Stimulated activated CD4-positive, alpha-beta T cell treated with anti-CD3 and anti-CD28 coated beads, Interleukin-2, amount 100 ng/mL, for 24 hours (primary cell): ENCODE results near the gene HSP90AA1.
A peak's percentile ranks its signal among the peaks of the same experiment; 100 is the strongest.
"Not testable (repeated sequence)": the region's sequence is repeated elsewhere in the genome, so short reads cannot be mapped to it uniquely, and the experiment has no call there.

Experiments
- DNase-seq, 2 donors: peaks; one replicate each; pipeline ENCODE4 v3.0.0-alpha.2; 2020

HSP90AA1 gene

GRCh38 chr14:102086972-102087761, at the start of gene HSP90AA1:
HSP90AA1 (minus strand) TSS chr14:102087044; CDS start chr14:102086378, 666 bp downstream.
- peak; percentile 95 to 97 for DNase-seq

DNA sequence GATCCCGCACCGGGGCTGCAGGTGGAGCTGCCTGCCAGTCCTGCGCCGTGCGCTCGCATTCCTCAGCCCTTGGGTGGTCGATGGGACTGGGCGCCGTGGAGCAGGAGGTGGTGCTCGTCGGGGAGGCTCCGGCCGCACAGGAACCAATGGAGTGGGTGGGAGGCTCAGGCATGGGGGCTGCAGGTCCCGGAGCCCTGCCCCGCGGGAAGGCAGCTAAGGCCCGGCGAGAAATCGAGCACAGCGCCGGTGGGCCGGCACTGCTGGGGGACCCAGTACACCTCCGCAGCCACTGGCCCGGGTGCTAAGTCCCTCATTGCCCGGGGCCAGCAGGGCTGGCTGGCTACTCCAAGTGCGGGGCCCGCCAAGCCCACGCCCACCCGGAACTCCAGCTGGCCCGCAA, 48.6 kb upstream of the HSP90AA1 start:
- DNase-seq = not testable (repeated sequence)

- not testable (repeated sequence) for DNase-seq
Measured at GRCh38 chr14:102134719-102135118, 47.9 kb upstream of the HSP90AA1 start.

GRCh38 chr14:102134021-102134420, 47.2 kb upstream of the HSP90AA1 start:
- DNase-seq = not testable (repeated sequence)

- DNase-seq = no peak
Measured at GRCh38 chr14:102131741-102132140, 44.9 kb upstream of the HSP90AA1 start.

GRCh38 chr14:102126807-102127455, 40.1 kb upstream of the HSP90AA1 start:
- no peak for DNase-seq

- DNase-seq = no peak
Measured at GRCh38 chr14:102125546-102125945, 38.7 kb upstream of the HSP90AA1 start.

DNA sequence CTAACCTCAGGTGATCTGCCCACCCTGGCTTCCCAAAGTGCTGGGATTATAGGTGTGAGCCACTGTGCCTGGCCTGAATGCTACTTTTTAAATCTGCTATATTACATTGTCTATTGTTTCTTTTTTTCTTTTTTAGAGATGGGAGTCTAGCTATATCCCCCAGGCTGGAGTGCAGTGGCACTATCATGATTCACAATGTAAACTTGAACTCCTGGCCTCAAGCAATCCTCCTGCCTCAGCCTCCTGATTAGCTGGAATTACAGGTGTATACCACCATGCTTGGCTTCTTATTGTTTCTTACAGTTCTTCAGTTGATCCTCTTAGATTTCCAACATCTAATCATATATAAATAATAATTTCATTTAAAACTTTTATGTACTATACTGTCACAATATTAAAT, 37.6 kb upstream of the HSP90AA1 start:
- DNase-seq = no peak

DNA sequence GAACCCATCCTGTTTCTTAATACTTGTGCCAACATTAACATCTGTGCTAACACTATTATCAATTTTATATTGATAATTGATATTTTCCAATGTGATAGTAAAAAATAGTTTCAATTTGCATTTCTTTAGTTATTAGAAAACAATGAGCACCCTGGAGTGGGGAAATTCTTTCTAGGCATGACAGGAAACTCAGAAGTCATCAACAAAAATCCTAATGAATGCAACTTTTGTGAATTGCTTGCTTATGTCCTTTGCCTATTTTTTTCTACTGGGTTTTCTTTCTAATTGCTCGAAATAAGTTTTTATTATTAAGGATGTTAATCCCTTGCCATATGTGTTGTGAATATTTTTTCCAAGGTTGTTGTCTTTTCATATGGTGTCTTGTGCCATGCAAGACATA, 34.7 kb upstream of the HSP90AA1 start:
- DNase-seq = no peak

GRCh38 chr14:102120888-102121287, 34.0 kb upstream of the HSP90AA1 start:
- no peak for DNase-seq

GRCh38 chr14:102117852-102118251, 31.0 kb upstream of the HSP90AA1 start:
- DNase-seq = no peak

DNA sequence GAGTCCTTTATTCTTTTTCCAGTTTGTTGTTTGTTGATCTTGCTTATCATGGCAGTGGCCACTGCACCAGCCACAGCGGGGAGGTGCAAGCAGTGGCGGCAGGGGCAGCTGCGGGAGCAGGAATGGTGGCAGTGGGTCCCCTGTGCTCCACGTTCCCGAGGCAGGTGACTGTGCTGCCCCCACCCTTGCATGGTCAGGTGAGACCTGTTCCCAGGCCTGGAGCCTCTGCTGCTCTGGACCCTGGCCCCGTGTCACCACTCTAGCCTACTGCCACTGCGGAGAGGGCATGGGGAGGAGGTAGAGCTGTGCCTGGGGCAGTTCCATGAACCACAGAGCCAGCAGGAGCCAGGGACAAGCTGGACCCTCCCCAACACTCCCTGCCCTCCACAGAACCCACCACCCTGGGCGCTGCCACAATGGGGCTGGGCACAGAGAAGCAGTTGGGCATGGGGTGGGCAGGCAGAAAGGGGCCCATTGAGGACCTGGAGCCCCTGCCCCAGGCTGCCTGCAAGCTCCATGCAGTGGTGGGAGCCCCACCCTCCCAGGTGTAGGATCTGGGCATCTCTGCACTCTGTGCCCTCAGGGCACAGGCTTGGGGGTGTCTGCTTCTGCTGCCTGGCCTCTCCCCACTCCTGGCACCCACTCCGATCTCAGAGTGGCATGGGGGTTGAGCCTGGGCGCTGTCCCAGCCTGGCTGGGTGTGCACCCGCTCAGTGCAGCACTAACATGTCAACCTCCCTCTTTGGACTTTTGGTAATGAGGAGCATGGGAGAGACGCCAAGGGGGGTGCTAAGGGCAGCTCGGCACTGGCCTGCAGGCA, 29.7 kb upstream of the HSP90AA1 start:
- no peak for DNase-seq

GRCh38 chr14:102111101-102111500, 24.3 kb upstream of the HSP90AA1 start:
- no peak for DNase-seq

GRCh38 chr14:102109332-102109731, 22.5 kb upstream of the HSP90AA1 start:
- DNase-seq = not testable (repeated sequence)

- no peak for DNase-seq
Measured at GRCh38 chr14:102105369-102105768, 18.5 kb upstream of the HSP90AA1 start.

DNA sequence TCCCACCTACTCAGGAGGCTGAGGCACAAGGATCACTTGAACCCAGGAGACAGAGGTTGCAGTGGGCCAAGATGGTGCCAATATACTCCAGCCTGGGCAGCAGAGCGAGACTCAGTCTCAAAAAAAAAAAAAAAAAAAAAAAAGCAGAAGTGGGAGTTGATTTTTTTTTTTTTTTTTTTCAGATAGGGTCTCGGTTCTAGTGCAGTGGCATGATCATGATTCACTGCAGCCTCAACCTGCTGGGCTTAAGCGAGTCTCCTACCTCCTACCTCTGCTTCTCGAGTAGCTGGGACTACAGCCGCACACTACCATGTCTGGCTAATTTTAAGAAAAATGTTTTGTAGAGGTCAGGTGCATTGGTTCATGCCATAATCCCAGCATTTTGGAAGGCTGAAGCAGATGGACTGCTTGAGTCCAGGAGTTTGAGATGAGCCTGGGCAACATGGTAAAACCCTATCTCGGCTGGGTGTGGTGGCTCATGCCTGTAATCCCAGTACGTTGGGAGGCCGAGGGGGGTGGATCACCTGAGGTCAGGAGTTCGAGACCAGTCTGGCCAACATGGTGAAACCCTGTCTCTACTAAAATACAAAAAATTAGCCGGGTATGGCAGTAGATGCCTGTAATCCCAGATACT, 16.3 kb upstream of the HSP90AA1 start:
- DNase-seq = no peak

- no peak for DNase-seq
Measured at GRCh38 chr14:102097441-102098135, 10.7 kb upstream of the HSP90AA1 start.

DNA sequence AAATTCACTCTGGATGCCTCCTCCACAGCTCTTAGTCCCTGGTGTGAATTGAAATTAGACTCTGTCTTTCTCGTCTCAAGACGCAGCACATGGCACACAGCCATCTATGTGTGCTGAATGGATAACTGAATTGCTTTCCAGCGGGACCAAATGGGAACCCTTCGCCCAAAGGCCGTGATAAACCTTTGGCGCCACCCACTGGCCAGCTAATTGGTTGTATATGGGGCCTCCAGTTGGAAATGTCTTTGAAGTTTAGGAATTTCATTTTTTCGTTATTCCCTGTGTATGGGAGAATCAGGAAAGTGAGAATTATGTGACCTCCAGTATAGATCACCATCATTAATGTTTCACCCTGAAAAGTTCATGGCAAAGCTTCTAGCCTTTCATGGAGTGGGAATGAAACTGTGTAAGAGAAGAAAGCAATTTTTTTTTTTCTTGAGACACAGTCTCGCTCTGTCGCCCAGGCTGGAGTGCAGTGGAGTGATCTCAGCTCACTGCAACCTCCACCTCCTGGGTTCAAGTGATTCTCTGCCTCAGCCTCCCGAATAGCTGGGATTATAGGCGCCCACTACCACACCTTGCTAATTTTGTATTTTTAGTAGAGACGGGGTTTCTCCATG, 9.8 kb upstream of the HSP90AA1 start:
- peak; percentile 80 for DNase-seq

DNA sequence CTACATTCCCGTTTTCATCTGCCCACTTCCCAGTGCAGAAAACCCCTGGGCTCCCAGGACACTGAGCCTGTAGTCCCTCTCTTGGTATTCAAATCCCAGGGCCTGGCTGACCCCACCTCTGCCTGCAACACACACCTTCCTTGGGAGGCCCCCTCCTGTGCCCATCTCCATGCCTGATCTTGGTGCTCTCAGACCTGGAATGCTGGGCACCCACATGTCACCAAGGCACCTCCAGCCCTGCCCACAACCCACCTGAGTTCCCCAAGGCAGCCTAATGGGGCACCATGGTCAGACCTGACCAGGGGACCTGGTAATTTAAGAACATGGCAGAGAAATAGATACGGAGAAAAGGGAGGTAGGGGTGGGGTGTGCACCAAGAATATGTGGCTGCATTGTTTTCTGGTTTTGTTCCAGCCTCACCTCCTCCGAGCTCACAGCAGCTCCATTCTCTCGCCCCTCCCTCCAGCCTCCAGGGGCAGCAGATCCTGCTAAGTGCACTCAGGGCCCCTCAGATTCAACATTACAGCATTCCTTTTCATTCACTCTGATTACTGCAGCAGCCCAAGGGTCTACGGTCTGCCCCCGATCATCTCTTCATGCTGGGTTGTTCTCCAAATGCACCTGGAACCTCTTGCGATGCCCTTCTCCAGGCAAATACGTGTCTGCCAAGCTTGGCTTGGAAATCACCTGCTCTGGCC, 9.2 kb upstream of the HSP90AA1 start:
- no peak for DNase-seq

GRCh38 chr14:102095231-102095870, 8.5 kb upstream of the HSP90AA1 start:
- DNase-seq = no peak

- no peak for DNase-seq
Measured at GRCh38 chr14:102094101-102094500, 7.3 kb upstream of the HSP90AA1 start.
